PC-9 (cell line): Measurements from ENCODE around the gene GBA2. TPM values are rescaled to one million over a fixed set of nuclear protein-coding genes. Genes with fewer than 3 reads are reported as not detected.

ENCODE experiments used
- BruUV-seq: library from RNA; stranded (reverse); fragments of 400-500 nt; replicated peaks from 2 replicates; lab custom pipeline; 2021; lab: Mats Ljungman, UMichigan
- CTCF ChIA-PET: fragments of 300-600 bp; sonication (Branson Sonifier 250); formaldehyde crosslinking; loops from one replicate; lab custom pipeline; 2022; ENCODE audit warnings: antibody characterized with exemption; lab: Charles Lee
- POLR2A ChIA-PET: fragments of 300-600 bp; sonication (Branson Sonifier 250); formaldehyde crosslinking; loops from one replicate; lab custom pipeline; 2022; ENCODE audit warnings: antibody characterized with exemption; ENCODE audit not compliant: unreplicated experiment; lab: Charles Lee
- DNase-seq, 2 experiments: peaks; one replicate each; pipeline versions ENCODE4 v3.0.0 to v3.0.0-alpha.2; 2015 to 2022; ENCODE audit warnings: mixed read lengths in 1 of 2
- H2AFZ ChIP-seq: fragments of 200-600 bp; sonication (generic); 2 replicates; pipeline ENCODE4 v1.8.1; 2017; ENCODE audit warnings: antibody characterized with exemption
- H3F3A ChIP-seq: fragments of 200-600 bp; sonication (generic); 2 replicates; pipeline ENCODE4 v1.8.1; 2017; ENCODE audit warnings: antibody characterized with exemption, mild to moderate bottlenecking, low read depth; ENCODE audit not compliant: insufficient read depth
- H3K27ac ChIP-seq: fragments of 200-600 bp; sonication (generic); 2 replicates; pipeline ENCODE4 v1.6.1; 2016; ENCODE audit warnings: mixed run types
- H3K27me3 ChIP-seq: fragments of 200-600 bp; sonication (generic); 2 replicates; pipeline ENCODE4 v1.6.1; 2016; ENCODE audit warnings: low read depth, mixed run types; ENCODE audit not compliant: insufficient read depth
- H3K36me3 ChIP-seq: fragments of 200-600 bp; sonication (generic); 2 replicates; pipeline ENCODE4 v1.6.1; 2016; ENCODE audit warnings: low read depth, mixed run types
- H3K4me1 ChIP-seq: fragments of 200-600 bp; sonication (generic); replicated peaks from 2 replicates; pipeline ENCODE4 v1.6.1; 2016; ENCODE audit warnings: mixed run types; ENCODE audit not compliant: insufficient read depth
- H3K4me2 ChIP-seq: fragments of 200-600 bp; sonication (generic); 2 replicates; pipeline ENCODE4 v1.6.1; 2017; ENCODE audit warnings: mixed run types
- H3K4me3 ChIP-seq: fragments of 200-600 bp; sonication (generic); 2 replicates; pipeline ENCODE4 v1.6.1; 2016; ENCODE audit warnings: mixed run types
- H3K79me2 ChIP-seq: fragments of 200-600 bp; sonication (generic); 2 replicates; pipeline ENCODE4 v1.6.1; 2017; ENCODE audit warnings: low read depth, mixed run types
- H3K9me2 ChIP-seq: fragments of 200-600 bp; sonication (generic); 2 replicates; pipeline ENCODE4 v1.8.1; 2017; ENCODE audit warnings: mild to moderate bottlenecking; ENCODE audit not compliant: insufficient read depth
- H3K9me3 ChIP-seq: fragments of 200-600 bp; sonication (generic); 2 replicates; pipeline ENCODE4 v1.8.1; 2016; ENCODE audit warnings: low read depth; ENCODE audit not compliant: insufficient read depth
- H4K20me1 ChIP-seq: fragments of 200-600 bp; sonication (generic); 2 replicates; pipeline ENCODE4 v1.8.1; 2017; ENCODE audit not compliant: insufficient read depth
- EZH2 ChIP-seq: fragments of 200-600 bp; sonication (generic); IDR thresholded peaks from 2 replicates; pipeline ENCODE4 v1.8.0; 2017; ENCODE audit warnings: antibody characterized with exemption, low read depth
- intact Hi-C: fragments of 100-400 bp; cut with micrococcal nuclease; formaldehyde crosslinking; loops from one replicate; pipeline ENCODE4 v1.10.0; 2022; ENCODE audit not compliant: unreplicated experiment
- total RNA-seq: library from RNA; stranded (reverse); gene quantifications from 2 replicates; pipeline ENCODE4 v1.2.3, GENCODE V29; 2021
- TF ChIP-seq, protein P1 (sequence below): fragments of 200-600 bp; sonication (generic); conservative IDR thresholded peaks from 2 replicates; pipeline ENCODE4 v1.6.1; 2017; ENCODE audit warnings: mixed run types, antibody characterized with exemption, mild to moderate bottlenecking, moderate library complexity

GBA2 gene
- total RNA-seq, 1 experiment from 2014 or later: 29.6 TPM

DNA sequence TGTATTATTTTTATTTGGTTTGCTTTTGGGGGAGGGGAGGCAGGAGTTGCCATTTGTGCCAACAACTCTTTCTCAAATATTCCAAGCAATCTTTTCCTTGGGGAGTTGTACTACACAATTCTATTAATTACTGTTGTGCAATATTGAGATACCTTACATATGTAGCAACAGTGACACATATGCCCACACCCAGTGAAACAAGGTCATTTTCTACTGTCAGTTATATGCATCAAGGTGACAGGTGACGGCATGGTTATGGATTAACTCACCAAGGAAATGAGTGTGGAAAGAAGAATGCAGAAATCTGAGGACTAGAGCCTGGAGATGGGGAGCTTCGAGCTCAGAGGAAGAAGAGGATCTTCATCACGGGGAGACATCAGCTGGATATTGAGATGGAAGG lies 22.9 kb upstream of the GBA2 start:
- no peak overlapping the region for H3K4me3 ChIP-seq
- BruUV-seq: no TSS peak
- H4K20me1 ChIP-seq: no peaks in the 10 kb centered on the region
- peak in 1 of 2 experiments; percentile 77 for DNase-seq
- H3K9me2 ChIP-seq: no peaks in the 10 kb centered on the region
- no peaks in the 10 kb centered on the region for H3K9me3 ChIP-seq
- no peaks in the 10 kb centered on the region for H3K79me2 ChIP-seq
- H3F3A ChIP-seq: peaks cover 17% of the 10 kb centered on the region
- ChIA-PET CTCF (no interaction called here), POLR2A (interaction anchor here (0.6 kb wide), 1 partner anchor 100 kb away, joined by 5 read pairs; no protein-coding TSS in a partner anchor)
- no peak for TF ChIP-seq EZH2
- H2AFZ ChIP-seq: no peak overlapping the region
- H3K36me3 ChIP-seq: no peaks in the 10 kb centered on the region
- H3K27me3 ChIP-seq: no peaks in the 10 kb centered on the region
- peak overlapping the region; percentile 26; the same call in 1 of the 2 replicates for H3K4me2 ChIP-seq
- H3K4me1 ChIP-seq: peaks cover 21% of the 10 kb centered on the region
- H3K27ac ChIP-seq: peak overlapping the region; percentile 45; the same call in 1 of the 2 replicates
- intact Hi-C loops: no loop called here

DNA sequence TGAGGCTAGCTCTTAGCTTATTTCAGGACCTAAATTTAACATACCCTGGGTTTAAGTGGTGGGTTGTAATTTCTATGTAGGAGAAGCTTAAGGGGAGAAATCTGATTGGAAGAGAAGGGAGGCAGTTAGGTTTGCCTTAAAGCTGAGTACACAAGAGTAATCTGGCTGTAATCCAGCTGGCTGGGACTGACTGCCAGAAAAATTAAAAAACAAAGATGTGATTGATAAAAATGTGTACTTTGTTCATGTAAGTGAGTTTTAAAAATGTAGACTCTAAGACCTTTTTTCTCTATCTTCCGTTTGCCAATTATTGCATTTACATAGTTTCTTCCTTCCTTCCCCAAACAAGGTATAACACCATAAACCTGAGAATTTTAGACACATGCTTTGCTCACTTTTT lies 22.5 kb upstream of the GBA2 start:
- no peaks in the 10 kb centered on the region for H3K79me2 ChIP-seq
- no peaks in the 10 kb centered on the region for H3K27me3 ChIP-seq
- H3K4me2 ChIP-seq: peak overlapping the region; percentile 26
- H3K9me3 ChIP-seq: no peaks in the 10 kb centered on the region
- H3K36me3 ChIP-seq: no peaks in the 10 kb centered on the region
- H3K4me1 ChIP-seq: peaks cover 21% of the 10 kb centered on the region
- ChIA-PET CTCF (interaction anchor here (0.6 kb wide), 1 partner anchor 111 kb away, joined by 4 read pairs; no protein-coding TSS in a partner anchor), POLR2A (interaction anchor here (0.5 to 0.6 kb wide), 3 partner anchors 10 to 100 kb away, joined by 4 to 6 read pairs (median 5); no protein-coding TSS in a partner anchor)
- H3K9me2 ChIP-seq: no peaks in the 10 kb centered on the region
- no TSS peak for BruUV-seq
- peak overlapping the region; percentile 45; the same call in 1 of the 2 replicates for H3K27ac ChIP-seq
- H3K4me3 ChIP-seq: no peak overlapping the region
- no peak overlapping the region for H2AFZ ChIP-seq
- TF ChIP-seq, protein P1, sequence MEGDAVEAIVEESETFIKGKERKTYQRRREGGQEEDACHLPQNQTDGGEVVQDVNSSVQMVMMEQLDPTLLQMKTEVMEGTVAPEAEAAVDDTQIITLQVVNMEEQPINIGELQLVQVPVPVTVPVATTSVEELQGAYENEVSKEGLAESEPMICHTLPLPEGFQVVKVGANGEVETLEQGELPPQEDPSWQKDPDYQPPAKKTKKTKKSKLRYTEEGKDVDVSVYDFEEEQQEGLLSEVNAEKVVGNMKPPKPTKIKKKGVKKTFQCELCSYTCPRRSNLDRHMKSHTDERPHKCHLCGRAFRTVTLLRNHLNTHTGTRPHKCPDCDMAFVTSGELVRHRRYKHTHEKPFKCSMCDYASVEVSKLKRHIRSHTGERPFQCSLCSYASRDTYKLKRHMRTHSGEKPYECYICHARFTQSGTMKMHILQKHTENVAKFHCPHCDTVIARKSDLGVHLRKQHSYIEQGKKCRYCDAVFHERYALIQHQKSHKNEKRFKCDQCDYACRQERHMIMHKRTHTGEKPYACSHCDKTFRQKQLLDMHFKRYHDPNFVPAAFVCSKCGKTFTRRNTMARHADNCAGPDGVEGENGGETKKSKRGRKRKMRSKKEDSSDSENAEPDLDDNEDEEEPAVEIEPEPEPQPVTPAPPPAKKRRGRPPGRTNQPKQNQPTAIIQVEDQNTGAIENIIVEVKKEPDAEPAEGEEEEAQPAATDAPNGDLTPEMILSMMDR: no peak
- no peak for TF ChIP-seq EZH2
- no peak for DNase-seq
- no peaks in the 10 kb centered on the region for H4K20me1 ChIP-seq
- H3F3A ChIP-seq: peaks cover 17% of the 10 kb centered on the region
- intact Hi-C loops: no loop called here

DNA sequence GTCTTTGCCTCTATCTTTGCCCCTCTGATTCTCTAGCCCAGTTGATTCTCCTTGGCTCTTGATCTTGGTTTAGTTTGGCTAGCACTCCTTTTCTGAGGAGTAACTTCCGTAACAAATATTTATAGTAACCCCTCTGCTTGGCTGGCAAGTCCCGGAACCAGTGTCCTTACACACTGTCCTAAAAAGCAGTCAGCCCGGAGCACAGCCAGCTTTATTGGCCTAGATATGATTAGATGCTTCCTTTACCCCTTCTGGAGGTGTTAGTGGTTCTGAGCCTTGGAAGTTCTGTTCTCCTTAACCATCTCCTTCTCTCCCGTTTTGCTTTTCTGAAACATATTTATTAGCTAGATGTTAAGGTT lies 22.0 kb upstream of the GBA2 start:
- H2AFZ ChIP-seq: no peak overlapping the region
- intact Hi-C loops: no loop called here
- H3K36me3 ChIP-seq: no peaks in the 10 kb centered on the region
- no TSS peak for BruUV-seq
- H3K79me2 ChIP-seq: no peaks in the 10 kb centered on the region
- H4K20me1 ChIP-seq: no peaks in the 10 kb centered on the region
- CTCF ChIA-PET: interaction anchor here (0.6 to 0.7 kb wide), 2 partner anchors 74 to 111 kb away, joined by 3 to 4 read pairs; no protein-coding TSS in a partner anchor
- H3K9me3 ChIP-seq: no peaks in the 10 kb centered on the region
- peak overlapping the region; percentile 26 for H3K4me2 ChIP-seq
- H3K27ac ChIP-seq: 0 out of 2 replicates have a peak overlapping the region, but pooled peaks have one; percentile 20
- no peak overlapping the region for H3K4me3 ChIP-seq
- no peaks in the 10 kb centered on the region for H3K27me3 ChIP-seq
- POLR2A ChIA-PET: interaction anchor here (0.5 to 0.6 kb wide), 2 partner anchors 10 to 63 kb away, joined by 4 to 6 read pairs; no protein-coding TSS in a partner anchor
- no peak for TF ChIP-seq EZH2
- no peaks in the 10 kb centered on the region for H3K9me2 ChIP-seq
- peaks cover 21% of the 10 kb centered on the region for H3K4me1 ChIP-seq
- peaks cover 17% of the 10 kb centered on the region for H3F3A ChIP-seq
- DNase-seq: no peak

DNA sequence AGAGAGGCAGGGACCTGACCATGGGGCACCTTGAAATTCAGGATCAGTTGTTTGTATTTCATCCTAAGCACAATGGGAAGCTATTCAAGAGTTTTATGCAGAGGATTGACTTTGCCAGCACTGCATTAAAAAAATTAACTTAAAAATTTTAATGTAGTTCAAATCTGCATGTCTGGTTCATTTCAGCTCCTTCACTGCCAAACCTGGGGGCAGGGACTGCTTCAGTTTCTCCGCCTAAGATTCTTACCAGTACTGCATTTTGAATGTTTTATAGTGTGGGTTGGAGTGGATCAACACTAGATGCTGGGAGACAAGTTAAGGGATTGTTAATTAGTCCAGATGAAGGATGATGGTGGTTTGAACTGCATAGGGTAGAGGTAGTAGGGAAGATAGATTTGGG lies 20.7 kb upstream of the GBA2 start:
- no TSS peak for BruUV-seq

More for the DNA sequence above, 20.7 kb upstream of the GBA2 start:
- Histone ChIP-seq H3K27me3 (no peaks in the 10 kb centered on the region), H2AFZ (no peak overlapping the region), H3K4me1 (peaks cover 21% of the 10 kb centered on the region), H3K79me2 (no peaks in the 10 kb centered on the region), H3K36me3 (no peaks in the 10 kb centered on the region), H3K4me3 (no peak overlapping the region), H3K27ac (no peak overlapping the region), H4K20me1 (no peaks in the 10 kb centered on the region), H3K9me3 (no peaks in the 10 kb centered on the region), H3F3A (peaks cover 17% of the 10 kb centered on the region), H3K9me2 (no peaks in the 10 kb centered on the region), H3K4me2 (no peak overlapping the region)
- TF ChIP-seq, protein P1: no peak
- TF ChIP-seq EZH2: no peak
- intact Hi-C loops: no loop called here
- ChIA-PET POLR2A (no interaction called here), CTCF (interaction anchor here (0.7 kb wide), 1 partner anchor 179 kb away, joined by 3 read pairs; no protein-coding TSS in a partner anchor)
- no peak for DNase-seq
